Epithelial cell of umbilical artery (primary cell): ENCODE measurements around the gene RNF38. TPM values are rescaled to one million over a fixed set of nuclear protein-coding genes. Genes with fewer than 3 reads are reported as not detected.

ENCODE experiments used
- total RNA-seq: library from RNA; depleted of rRNA; stranded (reverse); fragments of >200 nt; gene quantifications from 2 replicates; pipeline ENCODE4 v1.2.3, GENCODE V29; 2014

Gene RNF38
- 8.4 and 10.3 TPM in 2 replicates for total RNA-seq

DNA sequence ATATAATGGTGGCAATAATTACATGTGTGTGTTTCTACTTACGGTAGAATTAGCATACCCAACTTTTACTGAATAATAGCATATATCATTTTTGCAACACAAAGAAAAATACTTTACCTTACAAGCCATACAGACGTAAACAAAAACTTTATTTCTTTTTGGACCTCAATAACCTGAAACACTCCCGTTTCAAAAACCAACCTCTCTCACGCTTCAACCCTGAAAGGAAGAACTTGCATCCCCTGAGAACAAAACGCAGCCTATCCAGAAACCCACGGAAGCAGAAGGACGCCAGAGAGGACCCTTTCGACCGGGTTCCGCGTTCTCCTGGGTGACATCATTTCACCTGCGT, at the start of gene RNF38:
Gene RNF38 (minus strand): TSS at position 290 of the 352 bp plus-strand sequence. CDS start 161 bp downstream, at position 129.

Other genes starting within 250 kb of the RNF38 start
- 1.3 and 3.8 TPM in 2 replicates for gene CCIN, start 230.9 kb downstream of the RNF38 start, total RNA-seq
- gene CLTA, start 209.3 kb downstream of the RNF38 start, total RNA-seq = 275 and 378 TPM in 2 replicates
- gene GNE, start 141.8 kb downstream of the RNF38 start, total RNA-seq = 14.3 and 20.1 TPM in 2 replicates
- gene MELK, start 172.6 kb upstream of the RNF38 start, total RNA-seq = 28.3 and 38.1 TPM in 2 replicates